Hepatocyte (in vitro differentiated cells): ENCODE data around the gene CLIC5.

Experiments
- CTCF ChIP-seq: fragments of 200-600 bp; sonication (generic); IDR thresholded peaks from 2 replicates; pipeline ENCODE4 v1.5.1; 2016; ENCODE audit warnings: antibody characterized with exemption, mild to moderate bottlenecking; ENCODE audit not compliant: poor library complexity
- EZH2phosphoT487 ChIP-seq: fragments of 200-600 bp; sonication (generic); IDR thresholded peaks from one replicate; pipeline ENCODE4 v1.6.1; 2018; ENCODE audit warnings: antibody characterized with exemption, mild to moderate bottlenecking, low read depth, moderate library complexity; ENCODE audit not compliant: unreplicated experiment, severe bottlenecking

GRCh38 chr6:45952168-45952529 lies 63.5 kb downstream of the CLIC5 start:
- no peak for TF ChIP-seq CTCF
- no peak for TF ChIP-seq EZH2phosphoT487
